ENCODE results near the gene MLLT6.

Gene MLLT6

GRCh38 chr17:38762231-38762630 lies 57.2 kb downstream of the MLLT6 start:
- no peak for DNase-seq (ENCODE audit: low read depth in 2 of 2)

DNA sequence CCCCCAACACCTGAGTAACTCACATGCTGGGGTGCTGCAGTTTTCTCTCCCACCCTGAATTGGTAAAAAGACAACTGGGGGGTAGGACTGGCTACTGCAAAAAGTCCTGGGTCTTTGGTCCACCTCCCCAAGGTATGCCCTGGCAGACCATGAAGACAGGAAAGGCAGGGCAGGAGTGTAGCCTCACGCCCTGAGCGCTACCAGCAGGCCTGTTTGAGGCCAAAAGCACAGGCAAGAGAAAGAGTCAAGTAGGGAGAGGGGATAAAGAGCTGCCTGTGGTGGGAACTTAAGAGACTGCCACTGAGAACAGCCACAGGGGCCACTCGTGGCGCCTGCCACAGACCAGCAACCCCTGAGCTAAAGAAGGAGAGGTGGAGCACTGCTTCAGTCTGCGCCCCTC lies 61.3 kb downstream of the MLLT6 start:
- DNase-seq (ENCODE audit: low read depth in 2 of 2) = no peak

GRCh38 chr17:38768417-38768816 lies 63.3 kb downstream of the MLLT6 start:
- no peak for DNase-seq (ENCODE audit: low read depth in 2 of 2)

DNA sequence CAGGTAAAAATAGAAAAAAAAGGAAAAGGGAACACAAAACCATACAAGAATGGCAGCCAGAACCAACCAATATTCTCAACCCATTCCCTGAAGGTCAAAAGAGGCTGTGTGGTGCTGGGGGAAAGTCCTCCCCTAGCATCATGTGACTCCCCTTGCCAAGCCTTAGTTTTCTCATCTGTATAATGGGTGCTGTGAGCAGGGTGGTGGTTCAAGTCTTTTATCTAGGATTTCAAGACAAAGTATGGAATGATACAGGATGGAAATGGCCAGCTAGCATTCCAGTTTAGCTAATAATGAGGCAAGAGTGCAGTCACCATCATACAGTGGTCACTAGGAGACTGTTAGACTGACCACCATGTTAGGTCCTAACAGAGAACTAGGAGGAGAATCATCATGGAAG lies 68.2 kb downstream of the MLLT6 start:
- DNase-seq (ENCODE audit: low read depth in 2 of 2) = no peak

DNA sequence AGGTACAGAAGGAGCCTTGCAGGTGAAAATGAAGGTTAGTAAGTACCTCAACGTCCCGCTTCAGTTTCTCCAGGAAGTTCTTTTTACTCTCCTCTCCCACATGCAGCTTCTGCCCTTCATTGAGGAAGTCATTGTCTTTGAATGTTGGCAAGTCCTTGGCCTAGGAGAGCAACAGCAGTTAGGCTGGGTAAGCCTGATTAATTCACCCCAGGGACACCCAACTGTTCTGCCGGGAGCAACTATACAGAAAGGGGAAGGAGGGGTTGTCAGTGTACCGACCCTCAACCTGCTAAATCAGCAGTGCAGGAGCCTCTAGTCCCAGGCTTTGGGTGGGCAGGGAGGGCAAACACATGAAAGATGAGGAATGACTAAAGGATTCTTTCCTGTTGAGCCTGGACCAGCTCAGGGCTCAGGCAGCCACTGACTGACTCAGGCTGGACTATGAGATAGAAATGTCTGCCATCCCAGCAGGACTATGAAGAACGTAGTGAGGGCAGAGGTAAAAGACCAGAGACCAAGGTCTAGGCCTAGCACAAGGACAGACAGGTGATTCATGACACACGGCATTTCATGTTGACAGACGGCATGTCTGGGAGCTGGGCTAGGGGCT lies 72.7 kb downstream of the MLLT6 start:
- no peak for DNase-seq (ENCODE audit: low read depth in 2 of 2)

Data from stimulated activated CD4-positive, alpha-beta T cell treated with anti-CD3 and anti-CD28 coated beads, Interleukin-12 subunit alpha, Interleukin-12 subunit beta, amount 100 ng/mL, for 24 hours (primary cell).